CD1c-positive myeloid dendritic cell (primary cell): ENCODE results near the gene PHIP.
"Not testable (repeated sequence)": the region's sequence is repeated elsewhere in the genome, so short reads cannot be mapped to it uniquely, and the experiment has no call there.

Experiments used
- DNase-seq: peaks from one replicate; pipeline ENCODE4 v3.0.0-alpha.2; 2016; ENCODE audit errors: extremely low spot score

Gene PHIP

GRCh38 chr6:78925317-78925716 is 152.7 kb downstream of the PHIP start:
- DNase-seq, result no peak

GRCh38 chr6:78921168-78921567 is 156.9 kb downstream of the PHIP start:
- DNase-seq, result not testable (repeated sequence)

- no peak for DNase-seq
Measured at GRCh38 chr6:78917788-78918187, 160.3 kb downstream of the PHIP start.

GRCh38 chr6:78916411-78916810 is 161.6 kb downstream of the PHIP start:
- DNase-seq, result no peak

GRCh38 chr6:78911218-78911940 is 166.7 kb downstream of the PHIP start:
- no peak for DNase-seq

GRCh38 chr6:78910591-78911171 is 167.4 kb downstream of the PHIP start:
- peak; percentile 17 for DNase-seq

- DNase-seq, result no peak
Measured at GRCh38 chr6:78910010-78910409, 168.0 kb downstream of the PHIP start.

- DNase-seq, result peak; percentile 78
Measured at GRCh38 chr6:78909391-78909790, 168.7 kb downstream of the PHIP start.

GRCh38 chr6:78908621-78909020 is 169.4 kb downstream of the PHIP start:
- DNase-seq, result no peak

- no peak for DNase-seq
Measured at GRCh38 chr6:78896227-78896626, 181.8 kb downstream of the PHIP start.

- not testable (repeated sequence) for DNase-seq
Measured at GRCh38 chr6:78889901-78890300, 188.2 kb downstream of the PHIP start.
